ENCODE measurements around the gene ADGRL3. TPM values are rescaled to one million over a fixed set of nuclear protein-coding genes. Genes with fewer than 3 reads are reported as not detected.

Gene ADGRL3
- total RNA-seq, 1 donor from 2014 or later, result 93.6 TPM

GRCh38 chr4:61333490-61333889 lies 133.4 kb downstream of the ADGRL3 start:
- Histone ChIP-seq H4K20me1 (ENCODE audit: low read depth) (peaks cover 38% of the 10 kb centered on the region), H3F3A (ENCODE audit: low read depth) (peaks cover 28% of the 10 kb centered on the region), H3K4me1 (peaks cover 35% of the 10 kb centered on the region), H3K4me3 (no peak overlapping the region), H3K9me3 (ENCODE audit: low read depth) (no peaks in the 10 kb centered on the region), H2AFZ (replicated peaks) (no peak overlapping the region), H3K27ac (no peak overlapping the region), H3K79me2 (ENCODE audit: low read depth) (peaks cover 67% of the 10 kb centered on the region), H3K36me3 (no peaks in the 10 kb centered on the region), H3K4me2 (no peak overlapping the region), H3K9ac (no peak overlapping the region), H3K27me3 (no peaks in the 10 kb centered on the region)
- Mint-ChIP-seq H3K4me1 (peaks cover 43% of the 10 kb centered on the region), H3K36me3 (peaks cover 15% of the 10 kb centered on the region), H3K9me3 (peaks cover 17% of the 10 kb centered on the region), H3K27me3 (ENCODE audit: insufficient read depth, low read depth) (no peaks in the 10 kb centered on the region), H3K4me3 (no peak overlapping the region), H3K27ac (no peak overlapping the region)
- no peak for DNase-seq (ENCODE audit: low spot score)
- TF ChIP-seq EZH2 (IDR thresholded peaks at IDR 0.05) (no peak), EZH2phosphoT487 (IDR thresholded peaks at IDR 0.05) (no peak)
- TF ChIP-seq, protein P1, sequence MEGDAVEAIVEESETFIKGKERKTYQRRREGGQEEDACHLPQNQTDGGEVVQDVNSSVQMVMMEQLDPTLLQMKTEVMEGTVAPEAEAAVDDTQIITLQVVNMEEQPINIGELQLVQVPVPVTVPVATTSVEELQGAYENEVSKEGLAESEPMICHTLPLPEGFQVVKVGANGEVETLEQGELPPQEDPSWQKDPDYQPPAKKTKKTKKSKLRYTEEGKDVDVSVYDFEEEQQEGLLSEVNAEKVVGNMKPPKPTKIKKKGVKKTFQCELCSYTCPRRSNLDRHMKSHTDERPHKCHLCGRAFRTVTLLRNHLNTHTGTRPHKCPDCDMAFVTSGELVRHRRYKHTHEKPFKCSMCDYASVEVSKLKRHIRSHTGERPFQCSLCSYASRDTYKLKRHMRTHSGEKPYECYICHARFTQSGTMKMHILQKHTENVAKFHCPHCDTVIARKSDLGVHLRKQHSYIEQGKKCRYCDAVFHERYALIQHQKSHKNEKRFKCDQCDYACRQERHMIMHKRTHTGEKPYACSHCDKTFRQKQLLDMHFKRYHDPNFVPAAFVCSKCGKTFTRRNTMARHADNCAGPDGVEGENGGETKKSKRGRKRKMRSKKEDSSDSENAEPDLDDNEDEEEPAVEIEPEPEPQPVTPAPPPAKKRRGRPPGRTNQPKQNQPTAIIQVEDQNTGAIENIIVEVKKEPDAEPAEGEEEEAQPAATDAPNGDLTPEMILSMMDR (IDR thresholded peaks at IDR 0.05), result no peak

GRCh38 chr4:61335241-61335763 lies 135.2 kb downstream of the ADGRL3 start:
- H3K27ac ChIP-seq, result peak overlapping the region; percentile 84
- peak overlapping the region; percentile 43 for H3K27ac Mint-ChIP-seq
- H4K20me1 ChIP-seq (ENCODE audit: low read depth), result peaks cover 51% of the 10 kb centered on the region
- H3K79me2 ChIP-seq (ENCODE audit: low read depth), result peaks cover 73% of the 10 kb centered on the region
- H2AFZ ChIP-seq (replicated peaks), result no peak overlapping the region
- no peak for DNase-seq (ENCODE audit: low spot score)
- H3K9me3 ChIP-seq (ENCODE audit: low read depth), result no peaks in the 10 kb centered on the region
- H3K4me1 ChIP-seq, result peaks cover 35% of the 10 kb centered on the region
- peaks cover 28% of the 10 kb centered on the region for H3F3A ChIP-seq (ENCODE audit: low read depth)
- peaks cover 43% of the 10 kb centered on the region for H3K4me1 Mint-ChIP-seq
- H3K36me3 ChIP-seq, result no peaks in the 10 kb centered on the region
- H3K9ac ChIP-seq, result no peak overlapping the region
- H3K36me3 Mint-ChIP-seq, result peaks cover 5% of the 10 kb centered on the region
- peak overlapping the region; percentile 72 for H3K4me3 Mint-ChIP-seq
- peak overlapping the region; percentile 62 for H3K4me2 ChIP-seq
- H3K9me3 Mint-ChIP-seq, result peaks cover 7% of the 10 kb centered on the region
- no peaks in the 10 kb centered on the region for H3K27me3 ChIP-seq
- TF ChIP-seq EZH2phosphoT487 (IDR thresholded peaks at IDR 0.05), result no peak
- no peak for TF ChIP-seq EZH2 (IDR thresholded peaks at IDR 0.05)
- TF ChIP-seq, protein P1 (IDR thresholded peaks at IDR 0.05), result no peak
- H3K27me3 Mint-ChIP-seq (ENCODE audit: insufficient read depth, low read depth), result no peaks in the 10 kb centered on the region
- no peak overlapping the region for H3K4me3 ChIP-seq

DNA sequence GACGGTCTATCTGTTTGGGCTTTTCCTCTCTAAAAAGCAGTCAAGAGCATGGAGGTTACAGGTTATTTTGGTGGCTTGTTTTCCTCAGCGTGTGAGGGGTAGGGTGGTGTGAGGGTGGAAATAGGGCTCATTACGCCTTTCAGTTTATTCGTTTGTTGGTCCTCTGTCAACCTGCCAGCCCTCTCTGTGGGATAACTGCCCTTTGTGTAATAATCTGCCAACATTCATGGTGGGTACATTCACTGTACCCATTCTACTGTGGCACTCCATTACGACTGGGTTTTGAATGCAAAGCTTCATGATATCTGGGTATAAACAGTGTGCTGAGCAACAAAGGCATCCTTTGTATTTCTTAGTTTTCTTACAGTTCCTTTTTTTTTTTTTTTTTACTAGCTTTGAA lies 136.4 kb downstream of the ADGRL3 start:
- peak overlapping the region; percentile 71 for H3K4me3 Mint-ChIP-seq
- TF ChIP-seq EZH2 (IDR thresholded peaks at IDR 0.05) (no peak), EZH2phosphoT487 (IDR thresholded peaks at IDR 0.05) (no peak)
- TF ChIP-seq, protein P1 (IDR thresholded peaks at IDR 0.05), result no peak
- no peak overlapping the region for H2AFZ ChIP-seq (replicated peaks)
- no peak overlapping the region for H3K9ac ChIP-seq
- no peaks in the 10 kb centered on the region for H3K36me3 Mint-ChIP-seq
- peaks cover 35% of the 10 kb centered on the region for H3K4me1 ChIP-seq
- peak; percentile 55 for DNase-seq (ENCODE audit: low spot score)
- peak overlapping the region; percentile 84 for H3K27ac ChIP-seq
- peak overlapping the region; percentile 19 for H3K4me3 ChIP-seq
- H3K9me3 Mint-ChIP-seq, result peaks cover 2% of the 10 kb centered on the region
- peak overlapping the region; percentile 89 for H3K27ac Mint-ChIP-seq
- H4K20me1 ChIP-seq (ENCODE audit: low read depth), result peaks cover 51% of the 10 kb centered on the region
- no peaks in the 10 kb centered on the region for H3K9me3 ChIP-seq (ENCODE audit: low read depth)
- no peaks in the 10 kb centered on the region for H3K27me3 Mint-ChIP-seq (ENCODE audit: insufficient read depth, low read depth)
- H3K4me2 ChIP-seq, result peak overlapping the region; percentile 62
- H3K4me1 Mint-ChIP-seq, result peaks cover 43% of the 10 kb centered on the region
- H3F3A ChIP-seq (ENCODE audit: low read depth), result peaks cover 28% of the 10 kb centered on the region
- no peaks in the 10 kb centered on the region for H3K36me3 ChIP-seq
- peaks cover 78% of the 10 kb centered on the region for H3K79me2 ChIP-seq (ENCODE audit: low read depth)
- H3K27me3 ChIP-seq, result no peaks in the 10 kb centered on the region

Data from neural progenitor cell (in vitro differentiated cells).